HepG2 (cell line): ENCODE data around the gene POU5F2. TPM values are rescaled to one million over a fixed set of nuclear protein-coding genes. Genes with fewer than 3 reads are reported as not detected.
A peak's percentile ranks its signal among the peaks of the same experiment; 100 is the strongest.

ENCODE experiments used
- ATAC-seq: fragments of 200-7000 bp; cut with Tn5 transposase; 3 replicates; pipeline ENCODE4 v1.9.1; 2020; ENCODE audit warnings: mild to moderate bottlenecking, moderate library complexity
- BruUV-seq: library from RNA; stranded (reverse); fragments of 400-500 nt; replicated peaks from 2 replicates; lab custom pipeline; 2021; lab: Mats Ljungman, UMichigan
- CTCF ChIA-PET: fragments of 300-600 bp; formaldehyde crosslinking; extraction: SDS; loops from one replicate; lab custom pipeline; 2021; ENCODE audit warnings: low total read pairs, inconsistent platforms, low intra/inter-chr PET ratio; lab: Yijun Ruan, JAX
- POLR2A ChIA-PET: fragments of 350-600 bp; sonication (Branson Sonifier 250); formaldehyde crosslinking; loops from one replicate; lab custom pipeline; 2020; ENCODE audit warnings: antibody characterized with exemption, inconsistent platforms; lab: Yijun Ruan, JAX
- DNase-seq: peaks from one replicate; pipeline ENCODE4 v3.0.0-alpha.2; 2015; ENCODE audit warnings: low spot score
- FAIRE-seq: peaks from 3 replicates; lab custom pipeline; 2011; peaks lifted over from hg19 to GRCh38; lab: Jason Lieb, UNC
- H2AFZ ChIP-seq: one replicate; pipeline ENCODE4 v1.6.1; 2011; ENCODE audit warnings: low read length, inconsistent platforms
- H3K27ac ChIP-seq: fragments of 300-600 bp; 3 replicates; pipeline ENCODE4 v1.8.0; 2011; ENCODE audit warnings: mixed run types, mild to moderate bottlenecking, mixed read lengths, low read length, inconsistent platforms; ENCODE audit not compliant: insufficient read depth; ENCODE audit errors: extremely low read length
- H3K27me3 ChIP-seq, 2 experiments: fragments of 200-600 bp in 1 of 2; 2 replicates in 1 of 2; 3 replicates in 1 of 2; pipeline versions ENCODE4 v1.6.0 to v1.8.0; 2011; ENCODE audit warnings: low read length in 2 of 2, mild to moderate bottlenecking in 2 of 2, moderate library complexity in 2 of 2, inconsistent platforms in 1 of 2; ENCODE audit not compliant: insufficient read depth in 2 of 2, control insufficient read depth in 1 of 2
- H3K36me3 ChIP-seq, 2 experiments: fragments of 200-600 bp in 1 of 2; replicated peaks in 1 of 2; 2 replicates in 1 of 2; 3 replicates in 1 of 2; pipeline versions ENCODE4 v1.5.1 to v1.8.0; 2011; ENCODE audit warnings: low read length in 2 of 2, inconsistent platforms in 1 of 2; ENCODE audit not compliant: insufficient read depth in 2 of 2, control insufficient read depth in 1 of 2
- H3K4me1 ChIP-seq: 2 replicates; pipeline ENCODE4 v1.5.1; 2012; ENCODE audit warnings: low read length, inconsistent platforms; ENCODE audit not compliant: insufficient read depth
- H3K4me2 ChIP-seq: 2 replicates; pipeline ENCODE4 v1.6.0; 2011; ENCODE audit warnings: low read depth, low read length, inconsistent platforms
- H3K4me3 ChIP-seq, 3 experiments: fragments of 200-600 bp in 1 of 3; sonication (generic), shearing (Covaris generic) in 1 of 3; replicated peaks in 1 of 3; 2 replicates each; pipeline ENCODE4 v1.5.1; 2011 to 2016; ENCODE audit warnings: low read length in 3 of 3, inconsistent platforms in 2 of 3, low read depth in 2 of 3, mild to moderate bottlenecking in 2 of 3, control low read depth in 1 of 3, mixed read lengths in 1 of 3; ENCODE audit not compliant: insufficient read depth in 1 of 3
- H3K79me2 ChIP-seq: one replicate; pipeline ENCODE4 v1.6.1; 2011; ENCODE audit warnings: low read length, inconsistent platforms; ENCODE audit not compliant: insufficient read depth
- H3K9ac ChIP-seq: 2 replicates; pipeline ENCODE4 v1.6.0; 2011; ENCODE audit warnings: mild to moderate bottlenecking, low read depth, low read length, inconsistent platforms; ENCODE audit not compliant: insufficient read depth
- H3K9me3 ChIP-seq: 2 replicates; pipeline ENCODE4 v1.5.1; 2012; ENCODE audit warnings: mild to moderate bottlenecking, low read length
- H4K20me1 ChIP-seq: 2 replicates; pipeline ENCODE4 v1.6.0; 2011; ENCODE audit warnings: inconsistent platforms, mild to moderate bottlenecking, low read length, moderate library complexity; ENCODE audit not compliant: insufficient read depth
- GABPA ChIP-seq, 2 experiments: IDR thresholded peaks; 2 replicates each; pipeline ENCODE4 v1.6.1; 2011 to 2016; ENCODE audit warnings: low read depth in 2 of 2, low read length in 1 of 2, missing biosample characterization in 1 of 2, missing genetic modification characterization in 1 of 2
- GTF3A ChIP-seq: sonication (generic); formaldehyde crosslinking; conservative IDR thresholded peaks from 2 replicates; pipeline ENCODE4 v1.4.0; 2020; ENCODE audit warnings: mild to moderate bottlenecking, missing genetic modification reagents
- HNF4A ChIP-seq: sonication (generic); formaldehyde crosslinking; IDR thresholded peaks from 2 replicates; pipeline ENCODE4 v1.4.0; 2020; ENCODE audit warnings: missing genetic modification reagents
- MAFF ChIP-seq: IDR thresholded peaks from 2 replicates; pipeline ENCODE4 v1.6.1; 2011; ENCODE audit warnings: low read depth, low read length, improper control_type of control experiment
- SRSF9 ChIP-seq: fragments of 200-400 bp; formaldehyde crosslinking; IDR thresholded peaks from 2 replicates; pipeline ENCODE4 v1.6.1; 2018; ENCODE audit warnings: borderline replicate concordance, mild to moderate bottlenecking, low read depth, low read length; ENCODE audit not compliant: insufficient read depth, poor library complexity, severe bottlenecking
- WGBS: methylation state at CpG from one replicate; pipeline ENCODE4 v1.1.6; 2017; ENCODE audit warnings: low lambda C conversion rate; 5-methylcytosine and 5-hydroxymethylcytosine counted together
- in situ Hi-C: cut with HindIII; loops from 2 replicates; pipeline ENCODE4 v1.10.0; 2017; ENCODE audit warnings: low pct_unique_long_range_greater_than_20kb; ENCODE audit not compliant: extremely low pct_ligation_motif_present
- intact Hi-C: fragments of 100-400 bp; cut with micrococcal nuclease; formaldehyde crosslinking; loops from one replicate; pipeline ENCODE4 v1.10.0; 2022; ENCODE audit not compliant: unreplicated experiment
- polyA plus RNA-seq, 8 experiments: library from polyadenylated mRNA; depleted of rRNA in 3 of 8; stranded (reverse) in 7 of 8; unstranded in 1 of 8; fragments of >200 nt; fragmentation: Illumina TruSeq in 4 of 8; extraction: Trizol in 4 of 8; gene quantifications; 2 replicates each; pipeline versions ENCODE4 v1.2.1 to v1.2.3, GENCODE V29; 2011 to 2016; ENCODE audit warnings: low read depth in 4 of 8, missing spikeins in 1 of 8, mixed read lengths in 1 of 8; ENCODE audit not compliant: insufficient read depth in 1 of 8
- total RNA-seq, 5 experiments: library from RNA; depleted of rRNA; stranded (reverse); fragments of >200 nt; fragmentation: Illumina TruSeq; extraction: Trizol; gene quantifications; 2 replicates each; pipeline ENCODE4 v1.2.3, GENCODE V29; 2016; ENCODE audit warnings: low read depth in 1 of 5
- TF ChIP-seq, protein P1 (sequence below): sonication (generic); formaldehyde crosslinking; IDR thresholded peaks from 2 replicates; pipeline ENCODE4 v1.5.1; 2020; ENCODE audit warnings: mild to moderate bottlenecking, missing genetic modification reagents, borderline replicate concordance
- TF ChIP-seq, protein P2 (sequence below): sonication (generic); formaldehyde crosslinking; IDR thresholded peaks from 2 replicates; pipeline ENCODE4 v1.8.0; 2022; ENCODE audit warnings: missing genetic modification reagents, low read depth, mild to moderate bottlenecking, borderline replicate concordance
- TF ChIP-seq, protein P3 (sequence below): fragments of 450-650 bp; IDR thresholded peaks from 2 replicates; pipeline ENCODE4 v1.6.1; 2016
- TF ChIP-seq, protein P4 (sequence below): sonication (generic); formaldehyde crosslinking; IDR thresholded peaks from 2 replicates; pipeline ENCODE4 v1.5.1; 2020; ENCODE audit warnings: missing genetic modification reagents, mild to moderate bottlenecking, borderline replicate concordance
- TF ChIP-seq, protein P5 (sequence below): sonication (generic); formaldehyde crosslinking; IDR thresholded peaks from 2 replicates; pipeline ENCODE4 v1.5.0; 2020; ENCODE audit warnings: mild to moderate bottlenecking, missing genetic modification reagents

The POU5F2 gene
- total and polyA plus RNA-seq, 2 of the 13 experiments (the other 11 are each of a cell fraction or from before 2014, with no cell fraction given) = 0.13 to 0.38 TPM

DNA sequence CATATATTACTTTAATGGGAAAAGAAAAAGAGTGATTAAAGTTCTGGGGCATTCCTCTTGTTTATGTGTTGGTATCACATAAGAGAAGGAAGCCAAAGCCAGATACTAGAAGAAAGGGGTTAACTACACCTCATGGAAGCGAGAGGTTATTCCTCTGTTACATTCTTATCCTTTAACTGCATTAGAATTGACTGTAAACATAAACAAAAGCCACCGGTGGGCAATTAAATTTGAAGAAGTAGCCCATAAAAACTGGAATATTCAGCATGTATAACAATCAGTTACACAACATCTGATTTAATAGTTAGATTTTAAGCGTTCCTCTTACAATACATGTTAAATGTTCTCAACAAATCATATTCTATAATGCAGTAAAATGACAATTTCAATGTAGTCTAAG is 18.8 kb downstream of the POU5F2 start (continued):
- TF ChIP-seq SRSF9 (no peak), MAFF (no peak)
- TF ChIP-seq, protein P1, sequence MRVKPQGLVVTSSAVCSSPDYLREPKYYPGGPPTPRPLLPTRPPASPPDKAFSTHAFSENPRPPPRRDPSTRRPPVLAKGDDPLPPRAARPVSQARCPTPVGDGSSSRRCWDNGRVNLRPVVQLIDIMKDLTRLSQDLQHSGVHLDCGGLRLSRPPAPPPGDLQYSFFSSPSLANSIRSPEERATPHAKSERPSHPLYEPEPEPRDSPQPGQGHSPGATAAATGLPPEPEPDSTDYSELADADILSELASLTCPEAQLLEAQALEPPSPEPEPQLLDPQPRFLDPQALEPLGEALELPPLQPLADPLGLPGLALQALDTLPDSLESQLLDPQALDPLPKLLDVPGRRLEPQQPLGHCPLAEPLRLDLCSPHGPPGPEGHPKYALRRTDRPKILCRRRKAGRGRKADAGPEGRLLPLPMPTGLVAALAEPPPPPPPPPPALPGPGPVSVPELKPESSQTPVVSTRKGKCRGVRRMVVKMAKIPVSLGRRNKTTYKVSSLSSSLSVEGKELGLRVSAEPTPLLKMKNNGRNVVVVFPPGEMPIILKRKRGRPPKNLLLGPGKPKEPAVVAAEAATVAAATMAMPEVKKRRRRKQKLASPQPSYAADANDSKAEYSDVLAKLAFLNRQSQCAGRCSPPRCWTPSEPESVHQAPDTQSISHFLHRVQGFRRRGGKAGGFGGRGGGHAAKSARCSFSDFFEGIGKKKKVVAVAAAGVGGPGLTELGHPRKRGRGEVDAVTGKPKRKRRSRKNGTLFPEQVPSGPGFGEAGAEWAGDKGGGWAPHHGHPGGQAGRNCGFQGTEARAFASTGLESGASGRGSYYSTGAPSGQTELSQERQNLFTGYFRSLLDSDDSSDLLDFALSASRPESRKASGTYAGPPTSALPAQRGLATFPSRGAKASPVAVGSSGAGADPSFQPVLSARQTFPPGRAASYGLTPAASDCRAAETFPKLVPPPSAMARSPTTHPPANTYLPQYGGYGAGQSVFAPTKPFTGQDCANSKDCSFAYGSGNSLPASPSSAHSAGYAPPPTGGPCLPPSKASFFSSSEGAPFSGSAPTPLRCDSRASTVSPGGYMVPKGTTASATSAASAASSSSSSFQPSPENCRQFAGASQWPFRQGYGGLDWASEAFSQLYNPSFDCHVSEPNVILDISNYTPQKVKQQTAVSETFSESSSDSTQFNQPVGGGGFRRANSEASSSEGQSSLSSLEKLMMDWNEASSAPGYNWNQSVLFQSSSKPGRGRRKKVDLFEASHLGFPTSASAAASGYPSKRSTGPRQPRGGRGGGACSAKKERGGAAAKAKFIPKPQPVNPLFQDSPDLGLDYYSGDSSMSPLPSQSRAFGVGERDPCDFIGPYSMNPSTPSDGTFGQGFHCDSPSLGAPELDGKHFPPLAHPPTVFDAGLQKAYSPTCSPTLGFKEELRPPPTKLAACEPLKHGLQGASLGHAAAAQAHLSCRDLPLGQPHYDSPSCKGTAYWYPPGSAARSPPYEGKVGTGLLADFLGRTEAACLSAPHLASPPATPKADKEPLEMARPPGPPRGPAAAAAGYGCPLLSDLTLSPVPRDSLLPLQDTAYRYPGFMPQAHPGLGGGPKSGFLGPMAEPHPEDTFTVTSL (CRISPR knock-in tag) = no peak
- TF ChIP-seq, protein P2, sequence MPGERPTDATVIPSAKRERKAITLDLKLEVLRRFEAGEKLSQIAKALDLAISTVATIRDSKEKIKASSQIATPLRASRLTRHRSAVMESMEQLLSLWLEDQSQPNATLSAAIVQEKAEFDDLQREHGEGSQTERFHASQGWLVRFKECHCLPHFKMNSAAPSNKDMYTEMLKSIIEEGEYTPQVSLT (CRISPR knock-in tag) = no peak

DNA sequence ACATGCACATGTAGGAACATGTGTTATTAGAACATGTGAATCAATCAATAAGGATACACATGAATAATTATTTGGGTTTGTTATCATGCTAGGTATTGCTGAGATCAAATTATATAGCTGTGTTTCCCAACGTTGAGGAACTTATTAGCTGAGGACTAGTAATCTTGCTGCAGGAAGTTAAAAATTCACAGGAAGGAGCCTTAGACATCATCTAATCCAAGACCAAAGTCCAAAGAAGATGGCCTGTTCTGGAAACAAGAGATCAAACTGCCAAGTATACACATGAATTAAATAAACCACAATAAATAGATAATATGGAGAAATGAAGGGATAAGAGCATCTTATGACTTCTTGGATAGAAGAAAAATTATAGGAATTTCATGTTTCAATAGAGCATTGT is 19.9 kb downstream of the POU5F2 start:
- POLR2A ChIA-PET = no interaction called here
- H3K4me2 ChIP-seq = no peak overlapping the region
- in situ Hi-C loops = no loop called here
- TF ChIP-seq GABPA (IDR thresholded peaks at IDR 0.05; ENCODE audit: low read depth, low read length) = no peak
- 0 out of 2 replicates have a peak, but pooled peaks have one; percentile 12 for TF ChIP-seq GABPA (CRISPR knock-in tag; IDR thresholded peaks at IDR 0.05; ENCODE audit: low read depth)
- TF ChIP-seq GTF3A (CRISPR knock-in tag) = no peak
- TF ChIP-seq, protein P3, sequence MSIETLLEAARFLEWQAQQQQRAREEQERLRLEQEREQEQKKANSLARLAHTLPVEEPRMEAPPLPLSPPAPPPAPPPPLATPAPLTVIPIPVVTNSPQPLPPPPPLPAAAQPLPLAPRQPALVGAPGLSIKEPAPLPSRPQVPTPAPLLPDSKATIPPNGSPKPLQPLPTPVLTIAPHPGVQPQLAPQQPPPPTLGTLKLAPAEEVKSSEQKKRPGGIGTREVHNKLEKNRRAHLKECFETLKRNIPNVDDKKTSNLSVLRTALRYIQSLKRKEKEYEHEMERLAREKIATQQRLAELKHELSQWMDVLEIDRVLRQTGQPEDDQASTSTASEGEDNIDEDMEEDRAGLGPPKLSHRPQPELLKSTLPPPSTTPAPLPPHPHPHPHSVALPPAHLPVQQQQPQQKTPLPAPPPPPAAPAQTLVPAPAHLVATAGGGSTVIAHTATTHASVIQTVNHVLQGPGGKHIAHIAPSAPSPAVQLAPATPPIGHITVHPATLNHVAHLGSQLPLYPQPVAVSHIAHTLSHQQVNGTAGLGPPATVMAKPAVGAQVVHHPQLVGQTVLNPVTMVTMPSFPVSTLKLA = peak; percentile 30; the same call in 1 of the 2 replicates
- TF ChIP-seq, protein P4, sequence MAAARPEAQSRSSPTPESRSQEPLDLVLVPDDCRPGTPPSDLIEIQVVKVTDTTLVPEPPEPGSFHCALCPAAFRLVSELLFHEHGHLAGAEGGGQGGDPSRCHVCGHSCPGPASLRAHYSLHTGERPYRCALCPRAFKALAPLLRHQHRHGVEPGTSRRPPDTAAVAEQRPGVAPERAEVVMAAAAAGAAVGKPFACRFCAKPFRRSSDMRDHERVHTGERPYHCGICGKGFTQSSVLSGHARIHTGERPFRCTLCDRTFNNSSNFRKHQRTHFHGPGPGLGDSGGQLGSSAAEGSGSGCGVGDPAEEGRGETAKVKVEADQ (CRISPR knock-in tag) = no peak
- TF ChIP-seq HNF4A (CRISPR knock-in tag) = peak; percentile 42
- TF ChIP-seq, protein P5, sequence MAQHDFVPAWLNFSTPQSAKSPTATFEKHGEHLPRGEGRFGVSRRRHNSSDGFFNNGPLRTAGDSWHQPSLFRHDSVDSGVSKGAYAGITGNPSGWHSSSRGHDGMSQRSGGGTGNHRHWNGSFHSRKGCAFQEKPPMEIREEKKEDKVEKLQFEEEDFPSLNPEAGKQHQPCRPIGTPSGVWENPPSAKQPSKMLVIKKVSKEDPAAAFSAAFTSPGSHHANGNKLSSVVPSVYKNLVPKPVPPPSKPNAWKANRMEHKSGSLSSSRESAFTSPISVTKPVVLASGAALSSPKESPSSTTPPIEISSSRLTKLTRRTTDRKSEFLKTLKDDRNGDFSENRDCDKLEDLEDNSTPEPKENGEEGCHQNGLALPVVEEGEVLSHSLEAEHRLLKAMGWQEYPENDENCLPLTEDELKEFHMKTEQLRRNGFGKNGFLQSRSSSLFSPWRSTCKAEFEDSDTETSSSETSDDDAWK (CRISPR knock-in tag) = no peak

More for the DNA sequence above, 19.9 kb downstream of the POU5F2 start:
- Histone ChIP-seq H3K4me1 (peaks cover 18% of the 10 kb centered on the region), H4K20me1 (no peaks in the 10 kb centered on the region), H3K9ac (no peak overlapping the region), H3K9me3 (no peaks in the 10 kb centered on the region), H3K27me3 (no peaks in the 10 kb centered on the region), H3K27ac (no peak overlapping the region), H3K79me2 (no peaks in the 10 kb centered on the region), H2AFZ (no peak overlapping the region), H3K36me3 (no peaks in the 10 kb centered on the region), H3K4me3 (no peak overlapping the region)
- intact Hi-C loops = no loop called here
- BruUV-seq = no TSS peak
- WGBS = 13% methylated on average over 1 of the region's 1 CpG
- ATAC-seq = no peak
- peak; percentile 4 for DNase-seq
- FAIRE-seq = no peak
- CTCF ChIA-PET = no interaction called here
